GM21825 (cell line): ENCODE data around the gene FA2H.

Experiments used
- ATAC-seq: cut with Tn5 transposase; IDR thresholded peaks from one replicate; pipeline ENCODE4 v1.9.1; 2021; ENCODE audit warnings: mild to moderate bottlenecking, moderate library complexity; ENCODE audit not compliant: unreplicated experiment

FA2H gene

GRCh38 chr16:74745109-74745615, 29.5 kb downstream of the FA2H start:
- no peak for ATAC-seq

GRCh38 chr16:74744566-74744965, 30.1 kb downstream of the FA2H start:
- ATAC-seq, result no peak

DNA sequence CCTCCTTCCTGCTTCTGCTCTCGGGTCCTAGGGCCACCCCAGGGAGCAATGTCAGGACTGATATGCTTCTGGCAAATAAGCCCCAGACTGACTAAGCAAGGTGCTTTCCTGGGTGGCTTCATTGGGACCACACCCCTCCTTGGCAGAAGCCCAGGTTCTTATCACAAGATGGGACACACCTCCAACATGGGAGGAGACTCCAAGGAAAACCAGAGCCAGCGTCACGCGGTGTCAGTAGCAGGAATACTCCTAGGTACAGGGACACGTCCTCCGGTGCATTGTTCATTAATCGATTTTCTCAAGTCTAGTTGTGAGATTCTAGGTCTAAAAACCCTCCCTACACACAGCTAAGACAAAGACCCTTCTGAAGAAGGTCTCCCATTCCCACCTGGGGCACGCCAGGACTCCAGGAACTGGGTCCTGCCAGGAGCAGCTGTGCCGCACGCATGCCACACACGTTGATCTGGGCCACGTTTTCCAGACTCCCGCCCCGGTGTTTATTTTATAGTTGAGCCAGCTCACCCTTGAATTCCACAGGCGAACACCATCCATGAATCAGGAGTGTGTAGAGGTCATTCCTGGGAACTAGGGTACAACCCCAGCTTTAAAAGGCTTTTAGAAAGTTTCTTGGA, 30.8 kb downstream of the FA2H start:
- no peak for ATAC-seq

DNA sequence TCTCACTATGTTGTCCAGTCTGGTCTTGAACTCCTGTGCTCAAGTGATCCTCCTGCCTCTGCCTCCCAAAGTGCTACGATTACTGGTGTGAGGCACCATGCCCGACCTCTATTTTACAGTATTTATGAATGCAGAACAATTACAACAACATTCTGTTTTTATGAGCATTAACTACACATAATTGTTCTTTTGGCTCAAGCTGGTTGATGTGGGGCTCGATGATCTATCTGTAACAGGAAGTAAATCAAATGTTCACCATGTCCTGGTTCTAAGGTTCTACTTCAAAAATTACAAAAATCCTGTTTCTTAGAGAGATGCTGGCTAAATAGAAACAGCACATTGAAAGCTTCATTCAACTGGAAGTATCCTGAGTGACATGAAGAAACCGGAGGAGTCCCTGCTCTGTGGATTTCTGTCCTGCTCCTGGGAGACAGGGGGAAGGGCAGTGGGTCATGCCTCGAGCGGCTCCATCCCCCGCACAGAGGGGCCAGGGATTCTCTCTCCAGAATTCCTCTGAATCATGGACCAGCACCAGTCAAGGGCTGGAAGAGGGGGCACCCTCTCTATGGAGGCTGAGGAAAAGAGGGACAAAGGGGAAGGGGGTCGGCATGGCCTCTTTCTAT, 31.5 kb downstream of the FA2H start:
- no peak for ATAC-seq

GRCh38 chr16:74742051-74742481, 32.6 kb downstream of the FA2H start:
- no peak for ATAC-seq

GRCh38 chr16:74740795-74741304, 33.8 kb downstream of the FA2H start:
- no peak for ATAC-seq

DNA sequence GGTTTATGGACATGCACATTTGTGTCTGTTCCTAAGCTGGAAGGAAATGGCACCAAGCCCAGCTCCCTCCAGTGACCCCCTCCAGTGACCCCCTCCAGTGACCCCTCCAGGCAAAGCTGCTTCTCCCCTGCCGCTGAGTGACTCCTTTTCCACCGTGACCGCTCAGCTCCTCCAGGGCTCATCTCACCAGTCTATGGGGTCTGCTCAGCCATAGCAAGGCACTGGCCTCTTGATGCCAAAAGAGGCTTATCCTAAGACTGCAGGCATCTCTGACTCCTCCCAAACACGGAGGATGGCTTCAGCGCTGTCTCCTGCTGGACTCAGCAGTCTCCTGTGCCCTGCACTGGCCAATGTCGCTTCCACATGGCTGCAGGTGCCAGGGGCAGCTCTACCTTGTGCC, 35.3 kb downstream of the FA2H start:
- no peak for ATAC-seq

DNA sequence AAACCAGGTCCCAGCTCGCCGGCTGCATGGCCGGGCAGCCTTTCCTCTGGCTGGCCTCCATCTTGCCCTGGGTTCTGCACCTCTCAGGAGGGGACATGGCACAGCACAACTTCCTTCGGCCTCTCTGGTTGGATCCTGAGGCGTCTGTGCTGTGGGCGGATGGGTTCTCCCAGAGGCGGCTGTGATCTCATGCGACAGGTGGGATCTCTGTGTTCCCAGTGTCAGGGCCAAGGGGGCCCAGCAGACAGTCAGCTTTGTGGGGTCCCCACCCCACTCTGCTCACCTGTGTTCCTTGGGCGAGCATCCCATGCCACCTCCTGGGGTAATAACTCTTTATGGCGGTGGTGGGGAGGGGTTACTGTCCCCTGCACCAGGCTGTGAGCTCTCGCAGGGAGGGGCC, 35.8 kb downstream of the FA2H start:
- ATAC-seq, result no peak

DNA sequence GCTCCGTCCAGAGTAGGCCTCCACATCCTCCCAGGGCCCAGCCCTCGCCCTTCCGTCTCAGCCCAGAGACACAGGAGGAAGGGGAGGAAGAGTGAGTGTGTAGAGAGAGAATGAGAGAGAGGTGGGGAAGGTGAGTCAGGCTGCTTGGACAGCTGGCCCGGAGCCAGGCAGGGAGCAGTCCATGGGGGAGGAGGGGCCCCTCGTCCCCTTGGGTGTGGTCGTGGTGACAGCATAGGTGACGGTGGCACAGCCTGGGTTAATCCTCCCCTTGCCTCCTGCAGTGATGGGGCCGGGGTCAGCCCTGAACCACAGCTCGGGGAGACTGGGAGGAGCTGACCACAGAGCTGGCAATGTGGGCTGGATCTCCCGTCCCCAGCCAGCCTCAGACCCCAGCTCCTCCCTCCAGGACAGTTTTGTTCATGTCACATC, 36.5 kb downstream of the FA2H start:
- no peak for ATAC-seq

GRCh38 chr16:74737521-74737920, 37.1 kb downstream of the FA2H start:
- ATAC-seq, result no peak

GRCh38 chr16:74736531-74737157, 38.0 kb downstream of the FA2H start:
- ATAC-seq, result no peak

- ATAC-seq, result no peak
Observed at GRCh38 chr16:74735554-74735953, 39.1 kb downstream of the FA2H start.

DNA sequence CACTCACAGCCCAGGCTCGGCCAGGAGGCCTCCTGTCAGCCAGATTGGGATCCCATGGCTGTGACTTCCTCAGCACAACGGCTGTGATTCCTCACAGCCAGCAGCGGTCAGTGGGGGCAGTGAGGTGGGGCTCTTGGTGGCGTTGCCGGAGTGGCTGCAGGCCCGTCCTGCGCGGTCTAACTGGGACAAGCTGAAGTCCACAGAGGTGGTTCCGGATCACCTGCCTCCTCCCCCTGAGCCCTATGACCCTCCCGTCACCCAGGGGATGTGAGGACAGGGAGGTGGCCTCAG, 39.5 kb downstream of the FA2H start:
- no peak for ATAC-seq

DNA sequence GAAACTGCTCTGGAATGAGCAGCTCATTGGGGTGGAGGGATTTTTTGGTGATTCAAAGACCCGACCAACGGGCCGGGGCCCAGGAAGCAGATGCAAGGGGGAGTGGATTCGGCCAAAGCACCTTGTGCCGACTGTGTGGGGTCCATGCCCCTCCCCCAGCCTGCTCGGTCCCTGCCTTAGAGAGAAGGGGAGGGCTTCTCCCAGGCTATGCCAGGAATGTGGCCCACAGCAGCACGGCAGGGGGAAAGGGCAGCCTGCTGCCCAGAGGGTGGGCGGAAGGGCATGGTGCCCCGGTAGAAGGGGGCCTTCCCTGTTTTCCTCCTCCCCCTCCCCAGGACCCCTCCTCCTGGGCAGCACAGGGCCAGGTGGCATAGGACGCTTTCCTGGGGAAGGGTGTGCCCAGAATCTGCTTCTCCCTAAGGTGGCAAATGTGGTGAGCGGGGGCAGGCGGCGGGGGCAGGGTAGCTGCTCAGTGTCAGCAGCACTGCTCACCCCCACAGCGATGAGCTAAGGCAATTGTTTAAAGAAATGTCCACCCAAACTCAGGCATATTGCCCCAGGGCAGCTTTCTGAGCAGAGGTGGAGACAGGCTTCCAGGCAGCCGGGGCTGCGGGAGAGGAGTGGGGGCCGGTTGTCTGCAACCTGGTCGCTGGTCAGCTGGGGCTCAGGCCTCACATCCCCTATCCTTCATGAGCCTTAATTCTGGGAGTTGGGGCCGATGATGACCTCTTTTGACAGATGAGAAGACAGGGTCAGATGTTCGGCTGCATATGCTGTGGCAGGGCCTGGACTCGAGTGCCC, 40.1 kb downstream of the FA2H start:
- no peak for ATAC-seq

GRCh38 chr16:74732707-74733350, 41.8 kb downstream of the FA2H start:
- ATAC-seq, result no peak

DNA sequence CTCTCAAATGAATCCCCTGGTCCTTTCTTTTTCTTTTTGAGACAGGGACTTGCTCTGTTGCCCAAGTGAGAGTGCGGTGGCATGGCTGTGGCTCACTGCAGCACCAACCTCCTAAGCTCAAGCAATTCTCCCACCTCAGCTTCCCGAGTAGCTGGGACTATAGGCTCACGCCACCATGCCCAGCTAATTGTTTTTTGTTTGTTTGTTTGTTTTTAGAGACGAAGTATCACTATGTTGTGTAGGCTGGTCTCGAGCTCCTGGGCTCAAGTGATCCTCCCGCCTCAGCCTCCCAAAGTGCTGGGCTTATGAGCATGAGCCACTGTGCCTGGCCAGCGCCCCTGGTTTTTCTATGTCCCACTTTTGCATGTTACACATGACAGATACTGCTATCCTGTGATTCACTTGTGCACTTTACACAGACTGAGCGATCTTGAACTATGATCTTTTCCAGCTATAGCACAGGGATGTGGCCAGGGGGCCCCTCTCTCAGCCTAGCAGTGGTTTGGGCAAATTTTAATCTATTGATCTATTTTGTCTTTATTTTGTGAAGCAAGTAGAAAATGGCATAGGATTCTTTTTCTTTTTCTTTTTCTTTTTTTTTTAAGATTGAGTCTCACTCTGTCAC, 42.7 kb downstream of the FA2H start:
- no peak for ATAC-seq

GRCh38 chr16:74729783-74730683, 44.6 kb downstream of the FA2H start:
- ATAC-seq, result no peak

GRCh38 chr16:74727903-74728302, 46.7 kb downstream of the FA2H start:
- no peak for ATAC-seq

DNA sequence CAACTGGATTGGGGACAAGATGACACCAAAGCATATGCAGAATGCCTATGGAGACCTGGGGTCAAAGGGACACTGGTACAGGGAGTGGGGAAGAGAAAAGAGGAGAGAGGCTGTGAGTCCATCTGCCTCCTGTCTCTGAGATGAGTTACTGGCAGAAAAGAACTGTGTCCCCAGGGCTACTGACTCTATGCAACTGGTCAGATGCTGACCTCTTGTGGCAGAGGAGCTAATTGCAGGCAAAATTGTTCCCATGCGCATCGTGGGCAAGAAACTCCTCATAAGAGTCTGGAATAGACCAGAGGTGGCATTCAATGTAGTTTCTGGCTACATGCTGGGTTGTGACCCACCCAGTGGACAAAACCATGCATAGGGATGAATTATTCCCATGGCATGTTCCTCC, 47.9 kb downstream of the FA2H start:
- ATAC-seq, result no peak
